ENCODE measurements around the gene SF3B2. TPM values are rescaled to one million over a fixed set of nuclear protein-coding genes. Genes with fewer than 3 reads are reported as not detected.
"Not testable (repeated sequence)": the region's sequence is repeated elsewhere in the genome, so short reads cannot be mapped to it uniquely, and the experiment has no call there.

The SF3B2 gene
- 70.3 and 72.7 TPM in 2 replicates for total RNA-seq

- DNase-seq (ENCODE audit: low read depth in 2 of 2): peak; percentile 95 to 99
Measured at GRCh38 chr11:66051766-66052663, at the start of gene SF3B2. Gene SF3B2, plus strand, starts transcription at chr11:66052364. Its CDS starts 21 bp downstream, at chr11:66052385.

GRCh38 chr11:66002648-66003225, 49.4 kb upstream of the SF3B2 start:
- DNase-seq (ENCODE audit: low read depth in 2 of 2): peak in 1 of 2 donors; percentile 21

GRCh38 chr11:66003291-66003690, 48.9 kb upstream of the SF3B2 start:
- no peak for DNase-seq (ENCODE audit: low read depth in 2 of 2)

GRCh38 chr11:66004186-66004585, 48.0 kb upstream of the SF3B2 start:
- no peak for DNase-seq (ENCODE audit: low read depth in 2 of 2)

- DNase-seq (ENCODE audit: low read depth in 2 of 2): no peak
Measured at GRCh38 chr11:66006134-66006890, 45.9 kb upstream of the SF3B2 start.

- no peak for DNase-seq (ENCODE audit: low read depth in 2 of 2)
Measured at GRCh38 chr11:66006891-66007176, 45.3 kb upstream of the SF3B2 start.

- no peak for DNase-seq (ENCODE audit: low read depth in 2 of 2)
Measured at GRCh38 chr11:66007201-66007634, 44.9 kb upstream of the SF3B2 start.

- DNase-seq (ENCODE audit: low read depth in 2 of 2): no peak
Measured at GRCh38 chr11:66008095-66008467, 44.1 kb upstream of the SF3B2 start.

GRCh38 chr11:66008468-66009101, 43.6 kb upstream of the SF3B2 start:
- DNase-seq (ENCODE audit: low read depth in 2 of 2): no peak

GRCh38 chr11:66010036-66010435, 42.1 kb upstream of the SF3B2 start:
- DNase-seq (ENCODE audit: low read depth in 2 of 2): not testable (repeated sequence)

GRCh38 chr11:66011239-66011784, 40.9 kb upstream of the SF3B2 start:
- no peak for DNase-seq (ENCODE audit: low read depth in 2 of 2)

- DNase-seq (ENCODE audit: low read depth in 2 of 2): no peak
Measured at GRCh38 chr11:66011785-66012303, 40.3 kb upstream of the SF3B2 start, which contains the start of gene CST6. Gene CST6, plus strand, starts transcription at chr11:66012008. Its CDS starts 37 bp downstream, at chr11:66012045.

GRCh38 chr11:66012371-66012945, 39.7 kb upstream of the SF3B2 start:
- DNase-seq (ENCODE audit: low read depth in 2 of 2): no peak

- DNase-seq (ENCODE audit: low read depth in 2 of 2): no peak
Measured at GRCh38 chr11:66012946-66013761, 39.0 kb upstream of the SF3B2 start.

GRCh38 chr11:66013762-66014100, 38.4 kb upstream of the SF3B2 start:
- DNase-seq (ENCODE audit: low read depth in 2 of 2): no peak

- no peak for DNase-seq (ENCODE audit: low read depth in 2 of 2)
Measured at GRCh38 chr11:66014804-66015453, 37.2 kb upstream of the SF3B2 start.

GRCh38 chr11:66015454-66015881, 36.7 kb upstream of the SF3B2 start:
- peak; percentile 36 to 79 for DNase-seq (ENCODE audit: low read depth in 2 of 2)

GRCh38 chr11:66015936-66016792, 36.0 kb upstream of the SF3B2 start:
- no peak for DNase-seq (ENCODE audit: low read depth in 2 of 2)

GRCh38 chr11:66016793-66017177, 35.4 kb upstream of the SF3B2 start:
- DNase-seq (ENCODE audit: low read depth in 2 of 2): no peak
